Rectal smooth muscle tissue (tissue), 1 donor: ENCODE data around the gene PDGFD.

Source experiments
- H3K27ac ChIP-seq: one replicate; pipeline ENCODE4 v1.7.0; 2013; ENCODE audit warnings: low read depth, low read length, inconsistent platforms
- H3K27me3 ChIP-seq: one replicate; pipeline ENCODE4 v1.7.0; 2013; ENCODE audit warnings: low read length; ENCODE audit not compliant: control insufficient read depth, insufficient read depth
- H3K36me3 ChIP-seq: one replicate; pipeline ENCODE4 v1.7.0; 2013; ENCODE audit warnings: low read length; ENCODE audit not compliant: control insufficient read depth, insufficient read depth
- H3K4me1 ChIP-seq: one replicate; pipeline ENCODE4 v1.7.0; 2013; ENCODE audit warnings: low read length; ENCODE audit not compliant: control insufficient read depth, insufficient read depth
- H3K4me3 ChIP-seq: one replicate; pipeline ENCODE4 v1.7.0; 2013; ENCODE audit warnings: low read length
- H3K9ac ChIP-seq: one replicate; pipeline ENCODE4 v1.7.0; 2013; ENCODE audit warnings: low read length

Gene PDGFD

DNA sequence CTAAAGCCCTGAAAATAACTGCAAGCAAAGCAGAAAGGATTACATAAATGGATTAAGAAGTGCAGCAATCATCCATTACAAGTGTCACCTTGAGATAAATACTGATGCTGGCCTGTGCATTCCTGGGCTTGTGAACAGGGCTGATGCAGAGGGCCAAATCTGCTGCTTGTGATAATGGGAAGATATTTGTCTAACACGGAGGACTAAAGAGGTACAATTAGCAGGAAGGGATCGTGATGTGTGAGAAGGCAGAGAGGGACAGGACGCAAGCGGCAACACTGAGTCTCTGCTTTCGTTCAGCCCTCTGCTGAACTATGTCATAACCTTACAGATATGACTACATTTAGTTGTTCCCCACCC lies 235.2 kb downstream of the PDGFD start:
- no peak overlapping the region for H3K27ac ChIP-seq
- no peaks in the 10 kb centered on the region for H3K36me3 ChIP-seq
- no peaks in the 10 kb centered on the region for H3K27me3 ChIP-seq
- H3K4me1 ChIP-seq, result no peaks in the 10 kb centered on the region
- H3K9ac ChIP-seq, result no peak overlapping the region
- H3K4me3 ChIP-seq, result no peak overlapping the region

DNA sequence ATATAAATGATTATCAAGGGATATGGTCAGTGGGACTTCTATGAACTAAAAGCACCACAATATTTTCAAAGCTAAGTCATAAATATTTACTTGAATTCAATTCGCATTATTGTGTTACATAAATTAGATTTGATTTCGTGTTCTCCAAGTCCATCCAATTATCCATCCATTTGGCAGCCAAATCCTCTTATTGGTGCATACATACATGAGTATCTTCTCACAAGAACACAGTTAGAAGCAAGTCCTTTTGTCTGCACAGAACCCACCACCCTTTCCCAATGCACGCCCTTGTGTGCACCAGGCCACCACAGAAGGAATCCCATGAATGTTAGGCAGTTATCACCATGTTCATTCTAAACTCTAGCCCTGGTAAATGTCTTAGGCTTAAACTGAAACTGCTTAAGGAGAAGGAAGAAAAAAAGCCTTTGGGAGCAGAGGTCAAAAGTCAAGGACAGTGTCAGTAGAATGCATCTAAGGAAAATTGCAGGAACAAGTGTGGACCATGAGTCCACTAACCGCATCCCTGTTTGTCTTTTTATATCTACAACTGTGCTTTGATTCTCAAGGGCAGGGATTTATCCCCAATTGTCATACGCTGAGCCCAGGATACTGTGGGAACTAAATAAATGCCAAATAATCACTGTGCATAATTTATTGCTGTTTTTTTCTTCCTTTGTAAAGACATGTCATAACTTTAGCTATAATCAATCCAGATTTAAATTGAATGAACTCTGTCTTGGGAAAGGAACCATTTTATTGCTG lies 235.7 kb downstream of the PDGFD start:
- no peaks in the 10 kb centered on the region for H3K27me3 ChIP-seq
- H3K36me3 ChIP-seq, result no peaks in the 10 kb centered on the region
- no peaks in the 10 kb centered on the region for H3K4me1 ChIP-seq
- H3K27ac ChIP-seq, result no peak overlapping the region
- no peak overlapping the region for H3K9ac ChIP-seq
- H3K4me3 ChIP-seq, result no peak overlapping the region

- Histone ChIP-seq H3K4me1 (no peaks in the 10 kb centered on the region), H3K4me3 (no peak overlapping the region)
Observed at GRCh38 chr11:103927535-103927934, 236.4 kb downstream of the PDGFD start.

DNA sequence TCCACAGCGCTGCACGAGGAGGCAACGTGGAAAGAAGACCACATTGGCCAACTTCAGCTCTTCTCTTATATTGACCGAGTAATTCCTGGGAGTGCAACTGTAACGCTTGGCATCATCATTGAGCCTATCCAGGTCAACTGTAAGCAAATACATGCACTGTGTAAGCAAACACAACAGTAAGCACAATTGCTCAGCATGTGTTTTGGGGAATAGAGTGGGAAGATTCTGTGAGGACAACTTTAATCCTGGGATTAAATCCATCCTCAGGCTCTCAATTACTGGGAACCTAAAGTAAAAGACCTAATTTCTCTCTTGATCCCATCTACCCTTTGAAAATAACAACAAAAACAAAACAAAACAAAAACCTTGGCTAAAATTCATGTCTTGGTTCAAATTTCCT lies 237.0 kb downstream of the PDGFD start:
- no peaks in the 10 kb centered on the region for H3K4me1 ChIP-seq
- no peak overlapping the region for H3K27ac ChIP-seq
- H3K27me3 ChIP-seq, result no peaks in the 10 kb centered on the region
- no peak overlapping the region for H3K4me3 ChIP-seq
- no peak overlapping the region for H3K9ac ChIP-seq
- H3K36me3 ChIP-seq, result no peaks in the 10 kb centered on the region

More at GRCh38 chr11:103927535-103927934, 236.4 kb downstream of the PDGFD start:
- Histone ChIP-seq H3K27ac (no peak overlapping the region), H3K36me3 (no peaks in the 10 kb centered on the region), H3K9ac (no peak overlapping the region), H3K27me3 (no peaks in the 10 kb centered on the region)

DNA sequence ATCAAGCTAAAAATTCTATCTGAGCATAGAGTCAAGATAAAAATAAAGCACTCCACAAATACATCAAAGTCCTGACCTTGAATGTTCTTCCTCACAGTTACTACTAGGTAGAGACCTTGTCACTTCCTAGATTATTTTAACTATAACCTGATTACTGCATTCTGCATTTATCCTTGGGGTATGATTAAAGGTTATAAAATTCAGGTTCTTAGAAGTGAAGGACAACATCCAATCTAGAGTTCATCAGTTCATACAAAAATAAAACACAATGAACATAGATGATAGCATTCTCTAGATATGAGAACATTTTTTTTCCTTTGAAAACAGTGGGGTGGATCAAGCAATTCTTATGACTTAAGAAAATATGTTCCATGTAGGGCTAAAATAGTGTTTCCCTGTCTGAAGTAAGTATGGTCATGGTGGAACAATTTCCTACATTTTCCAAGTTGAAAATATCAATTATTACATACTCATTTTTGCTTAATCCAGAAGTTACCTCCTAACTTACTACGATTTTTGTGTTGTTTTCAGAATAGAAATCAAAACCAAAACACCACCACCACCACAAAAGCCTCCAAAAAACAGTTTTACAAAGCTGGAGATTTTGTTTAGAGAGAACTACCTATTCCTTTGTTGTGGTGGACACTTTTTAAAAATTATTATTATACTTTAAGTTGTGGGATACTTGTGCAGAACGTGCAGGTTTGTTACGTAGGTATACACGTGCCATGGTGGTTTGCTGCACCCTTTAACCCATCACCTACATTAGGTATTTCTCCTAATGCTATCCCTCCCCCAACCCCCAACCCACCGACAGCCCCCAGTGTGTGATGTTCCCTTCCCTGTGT lies 239.6 kb downstream of the PDGFD start:
- Histone ChIP-seq H3K27me3 (no peaks in the 10 kb centered on the region), H3K27ac (no peak overlapping the region), H3K4me3 (no peak overlapping the region), H3K9ac (no peak overlapping the region), H3K4me1 (no peaks in the 10 kb centered on the region), H3K36me3 (no peaks in the 10 kb centered on the region)

DNA sequence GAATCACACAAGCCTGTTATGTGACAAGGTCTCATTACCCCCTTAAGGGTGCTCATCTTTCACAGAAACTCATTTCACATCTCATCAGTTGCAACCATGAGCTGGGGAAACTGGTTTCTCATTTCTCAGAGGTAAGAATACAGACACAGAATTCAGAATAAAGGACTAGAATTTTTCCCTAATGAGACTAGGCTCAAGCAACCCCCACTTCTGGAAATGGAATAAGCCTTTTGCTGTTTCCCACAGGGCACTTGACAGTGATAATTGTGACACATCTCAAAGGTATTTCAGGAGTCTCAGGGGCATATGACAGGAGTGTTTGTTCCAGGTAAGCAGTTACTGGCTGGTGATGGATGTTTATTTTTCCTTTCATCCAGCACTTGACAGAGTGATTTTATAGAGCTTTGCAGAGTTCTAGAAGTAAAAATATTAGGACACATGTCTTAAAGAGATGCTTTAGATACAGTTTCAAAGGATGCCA lies 240.5 kb downstream of the PDGFD start:
- Histone ChIP-seq H3K27ac (no peak overlapping the region), H3K36me3 (no peaks in the 10 kb centered on the region), H3K4me1 (no peaks in the 10 kb centered on the region), H3K4me3 (no peak overlapping the region), H3K9ac (no peak overlapping the region), H3K27me3 (no peaks in the 10 kb centered on the region)

DNA sequence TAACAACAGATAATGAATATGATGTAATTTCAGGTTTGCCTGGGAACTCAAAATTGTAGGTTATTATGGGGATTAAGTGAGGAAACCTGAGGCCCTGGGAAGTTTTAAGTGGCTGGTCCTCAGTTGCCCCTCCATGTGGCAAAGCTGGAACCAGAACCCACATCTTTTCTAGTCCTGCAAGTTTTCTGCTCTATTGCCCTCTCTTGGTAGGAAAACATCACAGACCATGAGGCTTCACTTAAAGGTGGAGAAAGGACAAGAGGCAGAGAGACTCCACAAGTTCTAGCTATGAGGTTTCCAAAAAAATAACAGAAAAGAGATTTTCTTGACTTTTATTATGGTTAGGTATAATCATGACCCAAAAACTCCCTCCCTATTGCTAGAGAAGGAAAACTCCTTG lies 243.0 kb downstream of the PDGFD start:
- Histone ChIP-seq H3K36me3 (no peaks in the 10 kb centered on the region), H3K27me3 (no peaks in the 10 kb centered on the region)

DNA sequence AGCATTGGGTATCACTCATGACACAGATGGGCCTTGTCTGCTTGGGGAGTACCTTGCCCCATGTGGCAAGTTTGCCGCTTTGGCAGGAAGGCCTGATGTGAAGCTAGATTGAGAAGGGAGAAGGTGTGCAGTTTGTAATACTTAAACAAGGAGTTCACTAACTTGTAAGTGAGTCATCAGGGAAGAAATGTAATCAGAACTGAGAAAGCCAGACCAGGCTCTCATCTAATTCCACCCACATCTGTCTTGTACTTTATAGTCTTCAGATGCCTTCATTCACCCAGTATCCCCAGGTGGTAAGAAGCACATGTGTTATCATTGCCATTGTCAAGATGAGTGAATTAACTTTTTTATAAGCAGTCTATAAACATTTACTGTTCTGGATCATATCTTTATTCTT lies 243.5 kb downstream of the PDGFD start:
- Histone ChIP-seq H3K4me3 (no peak overlapping the region), H3K9ac (no peak overlapping the region), H3K36me3 (no peaks in the 10 kb centered on the region), H3K4me1 (no peaks in the 10 kb centered on the region), H3K27ac (no peak overlapping the region), H3K27me3 (no peaks in the 10 kb centered on the region)

More for the DNA sequence above, 243.0 kb downstream of the PDGFD start:
- no peak overlapping the region for H3K4me3 ChIP-seq
- no peaks in the 10 kb centered on the region for H3K4me1 ChIP-seq
- no peak overlapping the region for H3K9ac ChIP-seq
- no peak overlapping the region for H3K27ac ChIP-seq

DNA sequence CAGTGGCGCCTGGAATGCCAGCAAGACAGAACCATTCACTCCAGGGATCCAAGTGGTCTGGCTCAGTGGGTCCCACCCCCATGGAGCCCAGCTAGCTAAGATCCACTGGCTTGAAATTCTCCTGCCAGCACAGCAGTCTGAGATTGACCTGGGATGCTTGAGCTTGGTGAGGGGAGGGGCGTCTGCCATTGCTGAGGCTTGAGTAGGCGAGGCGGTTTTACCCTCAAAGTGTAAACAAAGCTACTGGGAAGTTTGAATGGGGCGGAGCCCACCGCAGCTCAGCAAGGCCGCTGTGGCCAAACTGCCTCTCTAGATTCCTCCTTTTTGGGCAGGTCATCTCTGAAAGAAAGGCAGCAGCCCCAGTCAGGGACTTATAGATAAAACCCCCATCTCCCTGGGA lies 253.2 kb downstream of the PDGFD start:
- no peak overlapping the region for H3K9ac ChIP-seq
- no peaks in the 10 kb centered on the region for H3K36me3 ChIP-seq
- H3K4me3 ChIP-seq, result no peak overlapping the region
- no peaks in the 10 kb centered on the region for H3K4me1 ChIP-seq
- H3K27me3 ChIP-seq, result no peaks in the 10 kb centered on the region
- H3K27ac ChIP-seq, result no peak overlapping the region

- Histone ChIP-seq H3K27me3 (no peaks in the 10 kb centered on the region), H3K9ac (no peak overlapping the region), H3K4me1 (no peaks in the 10 kb centered on the region), H3K4me3 (no peak overlapping the region), H3K27ac (no peak overlapping the region), H3K36me3 (no peaks in the 10 kb centered on the region)
Observed at GRCh38 chr11:103907548-103908455, 256.1 kb downstream of the PDGFD start.

- no peak overlapping the region for H3K27ac ChIP-seq
- no peak overlapping the region for H3K4me3 ChIP-seq
- H3K9ac ChIP-seq, result no peak overlapping the region
- H3K4me1 ChIP-seq, result no peaks in the 10 kb centered on the region
- H3K36me3 ChIP-seq, result no peaks in the 10 kb centered on the region
- no peaks in the 10 kb centered on the region for H3K27me3 ChIP-seq
Observed at GRCh38 chr11:103907136-103907535, 256.8 kb downstream of the PDGFD start.

- Histone ChIP-seq H3K4me1 (no peaks in the 10 kb centered on the region), H3K36me3 (no peaks in the 10 kb centered on the region), H3K4me3 (no peak overlapping the region), H3K27me3 (no peaks in the 10 kb centered on the region), H3K9ac (no peak overlapping the region), H3K27ac (no peak overlapping the region)
Observed at GRCh38 chr11:103906291-103906867, 257.6 kb downstream of the PDGFD start.
